Left ventricle myocardium inferior (tissue), 1 donor: ENCODE data around the gene TMEM200C. TPM values are rescaled to one million over a fixed set of nuclear protein-coding genes. Genes with fewer than 3 reads are reported as not detected.

Experiments
- DNase-seq: peaks from one replicate; pipeline ENCODE4 v3.0.0-alpha.2; 2020
- H3K27ac ChIP-seq: fragments of 200-600 bp; replicated peaks from 2 replicates; pipeline ENCODE4 v1.8.0; 2021
- H3K27me3 ChIP-seq: fragments of 200-600 bp; 2 replicates; pipeline ENCODE4 v1.8.0; 2021; ENCODE audit warnings: low read depth
- H3K36me3 ChIP-seq: fragments of 200-600 bp; 2 replicates; pipeline ENCODE4 v1.8.0; 2021
- H3K4me1 ChIP-seq: fragments of 200-600 bp; 2 replicates; pipeline ENCODE4 v1.8.0; 2021
- H3K4me3 ChIP-seq: fragments of 200-600 bp; 2 replicates; pipeline ENCODE4 v1.8.0; 2021; ENCODE audit warnings: mild to moderate bottlenecking, moderate library complexity
- H3K9me3 ChIP-seq: fragments of 200-600 bp; replicated peaks from 2 replicates; pipeline ENCODE4 v1.8.0; 2021
- intact Hi-C: fragments of 100-400 bp; cut with micrococcal nuclease; formaldehyde crosslinking; loops from one replicate; pipeline ENCODE4 v1.11.0; 2022
- total RNA-seq: library from RNA; stranded (reverse); fragmentation: NEBNext Ultra II Directional; extraction: Animal tissue kit (Norgen Biotek cat#: 25700); gene quantifications from one replicate; pipeline ENCODE4 v1.2.1, GENCODE V29; 2021
- TF ChIP-seq, protein P1 (sequence below): fragments of 200-600 bp; IDR thresholded peaks from 2 replicates; pipeline ENCODE4 v1.8.0; 2021; ENCODE audit warnings: antibody characterized with exemption, mild to moderate bottlenecking, borderline replicate concordance
- donor health status: DM: no; HTN: yes; CAD: no; lungs with severe emphysema.

Gene TMEM200C
- total RNA-seq, 1 donor from 2014 or later: 0.96 TPM

DNA sequence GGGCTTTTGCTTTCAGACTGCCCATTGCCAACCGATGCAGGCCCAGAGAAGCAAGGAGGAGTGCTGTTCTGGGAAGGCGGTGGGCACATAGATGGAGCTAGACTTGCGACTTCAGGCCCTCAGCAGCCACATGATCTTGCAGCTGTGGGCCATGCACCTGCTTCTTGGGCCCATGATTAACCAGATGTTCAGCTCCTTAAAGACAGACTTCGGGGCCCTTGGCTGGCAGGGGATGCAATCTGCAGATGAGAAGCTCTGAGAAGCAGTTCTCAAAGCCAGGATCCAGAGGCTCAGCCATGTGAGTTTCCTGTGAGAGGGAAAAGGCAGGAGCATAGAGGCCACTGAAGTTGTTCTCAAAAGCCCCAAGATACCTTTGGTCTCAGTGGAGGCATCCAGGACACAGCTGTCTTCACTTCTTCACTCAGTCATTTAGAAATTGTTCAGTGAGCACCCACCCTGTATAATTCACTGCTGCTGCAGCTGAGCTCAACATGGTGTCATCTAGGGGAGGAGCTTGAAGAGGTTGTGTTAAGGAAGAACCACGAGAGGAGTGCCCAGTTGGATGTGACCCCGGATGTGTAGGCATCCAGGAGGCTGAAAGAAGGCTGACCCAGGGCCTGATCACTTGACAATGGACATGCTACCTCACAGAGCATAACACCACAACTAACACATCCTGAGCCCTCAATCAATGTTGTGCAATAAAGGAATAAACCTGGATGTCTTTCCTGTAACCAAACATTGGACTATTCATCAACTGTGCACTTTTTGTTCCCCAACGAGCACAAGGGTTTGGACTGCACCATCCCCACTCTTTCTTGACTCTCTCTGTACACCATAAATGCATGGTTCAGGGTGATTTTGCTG lies 44.7 kb upstream of the TMEM200C start:
- Histone ChIP-seq H3K27ac (no peak overlapping the region), H3K27me3 (peaks cover 35% of the 10 kb centered on the region), H3K4me1 (no peaks in the 10 kb centered on the region), H3K36me3 (no peaks in the 10 kb centered on the region), H3K9me3 (no peaks in the 10 kb centered on the region), H3K4me3 (no peak overlapping the region)
- no peak for DNase-seq
- TF ChIP-seq, protein P1, sequence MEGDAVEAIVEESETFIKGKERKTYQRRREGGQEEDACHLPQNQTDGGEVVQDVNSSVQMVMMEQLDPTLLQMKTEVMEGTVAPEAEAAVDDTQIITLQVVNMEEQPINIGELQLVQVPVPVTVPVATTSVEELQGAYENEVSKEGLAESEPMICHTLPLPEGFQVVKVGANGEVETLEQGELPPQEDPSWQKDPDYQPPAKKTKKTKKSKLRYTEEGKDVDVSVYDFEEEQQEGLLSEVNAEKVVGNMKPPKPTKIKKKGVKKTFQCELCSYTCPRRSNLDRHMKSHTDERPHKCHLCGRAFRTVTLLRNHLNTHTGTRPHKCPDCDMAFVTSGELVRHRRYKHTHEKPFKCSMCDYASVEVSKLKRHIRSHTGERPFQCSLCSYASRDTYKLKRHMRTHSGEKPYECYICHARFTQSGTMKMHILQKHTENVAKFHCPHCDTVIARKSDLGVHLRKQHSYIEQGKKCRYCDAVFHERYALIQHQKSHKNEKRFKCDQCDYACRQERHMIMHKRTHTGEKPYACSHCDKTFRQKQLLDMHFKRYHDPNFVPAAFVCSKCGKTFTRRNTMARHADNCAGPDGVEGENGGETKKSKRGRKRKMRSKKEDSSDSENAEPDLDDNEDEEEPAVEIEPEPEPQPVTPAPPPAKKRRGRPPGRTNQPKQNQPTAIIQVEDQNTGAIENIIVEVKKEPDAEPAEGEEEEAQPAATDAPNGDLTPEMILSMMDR: no peak
- intact Hi-C loops: no loop called here

DNA sequence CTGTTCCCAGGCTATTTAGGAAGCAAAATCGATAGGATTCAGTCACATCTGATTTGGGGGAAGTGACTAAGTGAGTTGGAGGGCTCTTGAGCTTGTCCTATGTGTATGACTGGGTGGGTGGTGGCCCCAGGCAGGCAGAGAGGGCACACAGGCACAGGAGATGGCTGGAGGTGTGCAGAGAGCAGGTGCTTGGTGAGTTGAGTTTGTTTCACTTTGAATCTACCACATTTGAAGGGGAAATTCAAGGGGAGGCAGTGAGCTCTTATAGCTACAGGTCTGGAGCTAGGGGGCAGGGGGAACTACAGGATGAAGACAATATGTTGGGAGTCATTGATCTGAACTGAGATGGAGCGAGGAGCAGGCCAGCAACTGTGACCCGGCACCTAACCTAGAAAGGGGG lies 42.5 kb upstream of the TMEM200C start:
- no peak for DNase-seq
- Histone ChIP-seq H3K36me3 (no peaks in the 10 kb centered on the region), H3K27me3 (peaks cover 28% of the 10 kb centered on the region), H3K4me3 (no peak overlapping the region), H3K27ac (no peak overlapping the region), H3K4me1 (no peaks in the 10 kb centered on the region), H3K9me3 (no peaks in the 10 kb centered on the region)
- TF ChIP-seq, protein P1: no peak
- intact Hi-C loops: no loop called here

DNA sequence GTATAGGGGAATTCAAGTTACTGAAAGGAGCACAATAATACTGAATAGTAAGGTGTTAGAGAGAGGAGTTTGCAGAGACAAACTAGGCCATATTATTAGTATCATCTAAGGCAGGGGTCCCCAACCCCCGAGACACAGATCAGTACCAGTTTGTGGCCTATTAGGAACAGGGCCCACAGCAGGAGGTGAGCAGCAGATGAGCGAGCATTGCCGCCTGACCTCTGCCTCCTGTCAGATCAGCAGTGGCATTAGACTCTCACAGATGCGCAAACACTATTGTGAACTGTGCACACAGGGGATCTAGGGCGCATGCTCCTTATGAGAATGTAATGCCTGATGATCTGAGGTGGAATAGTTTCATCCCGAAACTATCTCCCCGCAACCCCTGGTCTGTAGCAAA lies 41.8 kb upstream of the TMEM200C start:
- intact Hi-C loops: no loop called here

DNA sequence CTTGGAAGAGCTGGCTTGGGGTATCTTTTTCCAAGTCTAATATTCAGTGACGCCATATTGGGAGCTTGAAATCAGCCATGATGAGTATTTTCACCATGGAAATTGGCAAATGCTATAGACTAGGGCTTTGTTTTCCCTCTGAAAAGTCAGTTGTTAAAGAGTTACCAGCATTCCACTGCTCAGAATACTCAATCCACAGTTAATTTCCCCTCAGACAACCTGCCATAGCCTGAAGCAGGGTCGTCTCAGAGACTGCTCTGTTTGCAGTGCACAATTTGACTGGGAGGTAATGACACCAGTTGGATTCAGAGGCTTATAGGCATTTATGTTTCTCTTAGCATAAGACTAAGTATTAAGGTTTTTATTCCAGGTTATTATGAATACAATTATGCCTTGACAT lies 35.5 kb upstream of the TMEM200C start:
- H3K4me3 ChIP-seq: no peak overlapping the region

More for the DNA sequence above, 41.8 kb upstream of the TMEM200C start:
- H3K4me1 ChIP-seq: no peaks in the 10 kb centered on the region
- TF ChIP-seq, protein P1: no peak
- DNase-seq: no peak
- no peak overlapping the region for H3K4me3 ChIP-seq
- no peaks in the 10 kb centered on the region for H3K36me3 ChIP-seq
- H3K27me3 ChIP-seq: peaks cover 31% of the 10 kb centered on the region
- no peaks in the 10 kb centered on the region for H3K9me3 ChIP-seq
- no peak overlapping the region for H3K27ac ChIP-seq

DNA sequence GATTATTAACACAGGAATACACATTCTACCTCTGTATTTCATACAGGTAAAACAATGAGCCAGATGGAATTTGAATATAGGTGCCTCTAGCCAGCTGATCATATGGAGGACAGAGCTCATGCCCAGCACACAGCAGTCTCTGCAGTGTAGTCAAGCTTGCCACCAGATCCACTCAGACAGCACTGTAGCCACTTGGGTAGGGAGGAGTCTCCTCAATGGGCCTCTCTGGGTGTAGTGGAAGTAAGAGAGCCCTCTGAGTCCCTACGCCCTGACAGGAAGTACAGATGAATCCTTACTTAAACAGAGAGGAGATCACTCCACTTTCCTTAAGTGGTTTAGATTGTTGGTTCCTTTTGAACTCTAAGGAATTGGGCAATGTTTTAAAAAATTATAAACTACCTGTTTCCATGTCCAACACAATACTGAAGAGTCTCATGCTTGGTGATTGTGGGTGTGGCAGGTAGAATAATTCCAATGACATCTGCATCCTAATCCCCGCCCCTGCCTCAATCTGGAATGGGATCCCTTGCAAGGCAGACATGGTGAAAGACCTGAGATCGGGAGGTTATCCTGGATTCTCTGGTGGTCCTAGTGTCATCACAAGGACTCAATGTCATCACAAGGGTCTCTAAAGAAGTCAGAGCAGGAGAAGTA lies 23.0 kb upstream of the TMEM200C start:
- no peak overlapping the region for H3K4me3 ChIP-seq
- DNase-seq: no peak
- H3K4me1 ChIP-seq: no peaks in the 10 kb centered on the region
- H3K9me3 ChIP-seq: no peaks in the 10 kb centered on the region
- H3K27me3 ChIP-seq: peaks cover 61% of the 10 kb centered on the region
- H3K27ac ChIP-seq: no peak overlapping the region
- intact Hi-C loops: no loop called here
- TF ChIP-seq, protein P1: no peak
- no peaks in the 10 kb centered on the region for H3K36me3 ChIP-seq

More for the DNA sequence above, 35.5 kb upstream of the TMEM200C start:
- Histone ChIP-seq H3K27me3 (peaks cover 25% of the 10 kb centered on the region), H3K9me3 (peaks cover 26% of the 10 kb centered on the region), H3K36me3 (no peaks in the 10 kb centered on the region), H3K4me1 (no peaks in the 10 kb centered on the region), H3K27ac (no peak overlapping the region)
- intact Hi-C loops: no loop called here
- DNase-seq: no peak
- TF ChIP-seq, protein P1: no peak
